NCI-H1694 treated with DMSO at 0.1 percent for 48 hours (cell line): ENCODE results near the gene GRK5.
"Not testable (repeated sequence)": the region's sequence is repeated elsewhere in the genome, so short reads cannot be mapped to it uniquely, and the experiment has no call there.

Experiments
- DNase-seq: peaks from one replicate; lab custom pipeline; 2025; lab: John Stamatoyannopoulos, UW

Gene GRK5

GRCh38 chr10:119460369-119461195 lies 253.2 kb downstream of the GRK5 start:
- no peak for DNase-seq

GRCh38 chr10:119461380-119461779 lies 254.0 kb downstream of the GRK5 start:
- no peak for DNase-seq

GRCh38 chr10:119461923-119462322 lies 254.6 kb downstream of the GRK5 start:
- no peak for DNase-seq

- no peak for DNase-seq
Observed at GRCh38 chr10:119462773-119463172, 255.4 kb downstream of the GRK5 start.

GRCh38 chr10:119463195-119463594 lies 255.8 kb downstream of the GRK5 start:
- DNase-seq: not testable (repeated sequence)

- DNase-seq: no peak
Observed at GRCh38 chr10:119465085-119465484, 257.7 kb downstream of the GRK5 start.

GRCh38 chr10:119466076-119466475 lies 258.7 kb downstream of the GRK5 start:
- DNase-seq: no peak

GRCh38 chr10:119466655-119467054 lies 259.3 kb downstream of the GRK5 start:
- DNase-seq: no peak

GRCh38 chr10:119468542-119469324 lies 261.4 kb downstream of the GRK5 start:
- DNase-seq: no peak

- no peak for DNase-seq
Observed at GRCh38 chr10:119469325-119469707, 261.9 kb downstream of the GRK5 start.

- DNase-seq: no peak
Observed at GRCh38 chr10:119469846-119470245, 262.5 kb downstream of the GRK5 start.

- DNase-seq: no peak
Observed at GRCh38 chr10:119470920-119471702, 263.7 kb downstream of the GRK5 start.

- DNase-seq: no peak
Observed at GRCh38 chr10:119473771-119474170, 266.4 kb downstream of the GRK5 start.

GRCh38 chr10:119474606-119475005 lies 267.2 kb downstream of the GRK5 start:
- DNase-seq: no peak

- DNase-seq: no peak
Observed at GRCh38 chr10:119477444-119477843, 270.1 kb downstream of the GRK5 start.

GRCh38 chr10:119478111-119478802 lies 270.9 kb downstream of the GRK5 start:
- no peak for DNase-seq

- DNase-seq: peak; percentile 48
Observed at GRCh38 chr10:119478811-119479341, 271.5 kb downstream of the GRK5 start.

- no peak for DNase-seq
Observed at GRCh38 chr10:119479532-119479931, 272.2 kb downstream of the GRK5 start.

- DNase-seq: no peak
Observed at GRCh38 chr10:119480667-119481066, 273.3 kb downstream of the GRK5 start.

GRCh38 chr10:119481781-119482426 lies 274.5 kb downstream of the GRK5 start:
- DNase-seq: no peak

GRCh38 chr10:119483001-119483400 lies 275.6 kb downstream of the GRK5 start:
- DNase-seq: no peak
